Occipital lobe (tissue), 2 donors: Measurements from ENCODE around the gene ANKRD27. TPM values are rescaled to one million over a fixed set of nuclear protein-coding genes. Genes with fewer than 3 reads are reported as not detected.
"Not testable (repeated sequence)": the region's sequence is repeated elsewhere in the genome, so short reads cannot be mapped to it uniquely, and the experiment has no call there.

Experiments used
- DNase-seq: peaks from one replicate; lab custom pipeline; 2025; lab: John Stamatoyannopoulos, UW
- total RNA-seq: library from RNA; depleted of rRNA; stranded (reverse); fragments of >200 nt; gene quantifications from one replicate; pipeline ENCODE4 v1.2.3, GENCODE V29; 2014

Gene ANKRD27
- total RNA-seq, 1 donor from 2014 or later = 43.0 TPM

GRCh38 chr19:32653599-32653915, 21.4 kb downstream of the ANKRD27 start:
- no peak for DNase-seq

- no peak for DNase-seq
These were observed 21.9 kb downstream of the ANKRD27 start for GRCh38 chr19:32652894-32653598.

- DNase-seq = not testable (repeated sequence)
These were observed 22.6 kb downstream of the ANKRD27 start for GRCh38 chr19:32652331-32652730.

GRCh38 chr19:32651729-32652140, 23.2 kb downstream of the ANKRD27 start:
- DNase-seq = no peak

- no peak for DNase-seq
These were observed 24.3 kb downstream of the ANKRD27 start for GRCh38 chr19:32650671-32651070.

- no peak for DNase-seq
These were observed 25.2 kb downstream of the ANKRD27 start for GRCh38 chr19:32649751-32650150.

- no peak for DNase-seq
These were observed 27.6 kb downstream of the ANKRD27 start for GRCh38 chr19:32647361-32647760.

GRCh38 chr19:32646556-32646955, 28.4 kb downstream of the ANKRD27 start:
- no peak for DNase-seq

GRCh38 chr19:32642771-32643170, 32.2 kb downstream of the ANKRD27 start:
- no peak for DNase-seq

- no peak for DNase-seq
These were observed 36.4 kb downstream of the ANKRD27 start for GRCh38 chr19:32638625-32639024.

- DNase-seq = no peak
These were observed 37.5 kb downstream of the ANKRD27 start for GRCh38 chr19:32637480-32637879.

GRCh38 chr19:32631381-32631780, 43.6 kb downstream of the ANKRD27 start:
- DNase-seq = no peak

- no peak for DNase-seq
These were observed 44.6 kb downstream of the ANKRD27 start for GRCh38 chr19:32630338-32630737.

- DNase-seq = no peak
These were observed 47.2 kb downstream of the ANKRD27 start for GRCh38 chr19:32627714-32628270.

GRCh38 chr19:32626969-32627368, 48.0 kb downstream of the ANKRD27 start:
- DNase-seq = no peak

GRCh38 chr19:32624410-32624809, 50.6 kb downstream of the ANKRD27 start:
- DNase-seq = no peak

GRCh38 chr19:32622002-32622401, 53.0 kb downstream of the ANKRD27 start:
- no peak for DNase-seq

GRCh38 chr19:32619051-32619685, 55.8 kb downstream of the ANKRD27 start:
- DNase-seq = no peak

- DNase-seq = no peak
These were observed 59.4 kb downstream of the ANKRD27 start for GRCh38 chr19:32615569-32615968.

GRCh38 chr19:32614916-32615315, 60.1 kb downstream of the ANKRD27 start:
- DNase-seq = no peak

- no peak for DNase-seq
These were observed 62.0 kb downstream of the ANKRD27 start for GRCh38 chr19:32613008-32613407.

GRCh38 chr19:32611161-32611560, 63.8 kb downstream of the ANKRD27 start:
- no peak for DNase-seq

GRCh38 chr19:32607479-32607878, 67.5 kb downstream of the ANKRD27 start:
- no peak for DNase-seq
